Measurements from ENCODE around the gene SCAMP1. TPM values are rescaled to one million over a fixed set of nuclear protein-coding genes. Genes with fewer than 3 reads are reported as not detected.

Gene SCAMP1
- total RNA-seq, 1 experiment from 2014 or later = 43.8 TPM

DNA sequence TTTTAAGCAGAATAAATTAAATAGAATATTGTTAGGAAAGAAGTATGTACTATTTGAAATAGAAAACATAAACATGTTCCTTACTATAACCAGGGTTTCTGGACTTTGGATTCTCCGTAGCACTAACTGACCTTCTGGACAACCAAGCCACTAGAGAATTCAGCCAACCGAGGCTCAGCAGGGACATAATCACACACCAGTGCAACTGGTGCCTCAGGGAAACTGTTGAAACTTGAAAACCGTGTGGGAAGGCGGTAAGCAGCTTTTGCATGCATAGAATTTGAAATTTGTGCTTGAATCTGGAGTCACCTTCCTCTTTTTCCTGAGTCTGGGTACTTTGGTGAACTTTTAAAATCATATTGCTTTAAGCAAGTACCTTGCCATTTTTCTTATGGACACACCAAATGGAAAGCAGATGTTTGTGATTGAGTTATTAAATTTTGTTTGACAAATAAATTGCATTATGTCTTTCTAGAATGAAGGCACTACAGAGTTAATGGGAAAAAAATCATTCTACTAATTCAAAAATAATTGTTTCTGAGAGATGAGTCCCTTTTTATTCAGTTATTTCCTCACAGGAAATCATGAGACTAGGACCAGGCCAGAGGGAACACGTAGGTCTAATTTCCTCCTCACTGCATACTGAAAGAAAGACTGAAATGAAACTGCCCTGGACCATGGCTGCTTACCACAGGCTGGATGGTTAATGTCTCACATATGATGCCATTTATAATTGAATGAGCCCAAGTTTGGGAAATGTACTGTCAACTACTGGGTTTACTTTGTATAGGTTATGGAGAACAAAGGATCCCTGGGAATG, 20.6 kb upstream of the SCAMP1 start:
- Mint-ChIP-seq H3K4me3 (no peak overlapping the region), H3K27me3 (ENCODE audit: low read depth) (peaks cover 95% of the 10 kb centered on the region), H3K9me3 (peaks cover 30% of the 10 kb centered on the region), H3K27ac (no peak overlapping the region), H3K4me1 (peaks cover 9% of the 10 kb centered on the region), H3K36me3 (peaks cover 23% of the 10 kb centered on the region)
- no peak for ATAC-seq
- ChIA-PET POLR2A (no interaction called here), CTCF (interaction anchor here (0.6 kb wide), 1 partner anchor 77 kb away, joined by 3 read pairs; no protein-coding TSS in a partner anchor)
- TF ChIP-seq MXD4 (CRISPR knock-in tag; IDR thresholded peaks at IDR 0.05; ENCODE audit: borderline replicate concordance) (no peak), ZNF416 (CRISPR knock-in tag; IDR thresholded peaks at IDR 0.05) (no peak), TEAD1 (CRISPR knock-in tag; IDR thresholded peaks at IDR 0.05) (no peak), EMX1 (CRISPR knock-in tag; IDR thresholded peaks at IDR 0.05) (no peak), GTF2I (CRISPR knock-in tag; conservative IDR thresholded peaks at IDR 0.05) (no peak), NR1H2 (CRISPR knock-in tag; IDR thresholded peaks at IDR 0.05) (no peak), ZBTB21 (CRISPR knock-in tag; IDR thresholded peaks at IDR 0.05; ENCODE audit: borderline replicate concordance) (no peak)
- TF ChIP-seq, protein P1, sequence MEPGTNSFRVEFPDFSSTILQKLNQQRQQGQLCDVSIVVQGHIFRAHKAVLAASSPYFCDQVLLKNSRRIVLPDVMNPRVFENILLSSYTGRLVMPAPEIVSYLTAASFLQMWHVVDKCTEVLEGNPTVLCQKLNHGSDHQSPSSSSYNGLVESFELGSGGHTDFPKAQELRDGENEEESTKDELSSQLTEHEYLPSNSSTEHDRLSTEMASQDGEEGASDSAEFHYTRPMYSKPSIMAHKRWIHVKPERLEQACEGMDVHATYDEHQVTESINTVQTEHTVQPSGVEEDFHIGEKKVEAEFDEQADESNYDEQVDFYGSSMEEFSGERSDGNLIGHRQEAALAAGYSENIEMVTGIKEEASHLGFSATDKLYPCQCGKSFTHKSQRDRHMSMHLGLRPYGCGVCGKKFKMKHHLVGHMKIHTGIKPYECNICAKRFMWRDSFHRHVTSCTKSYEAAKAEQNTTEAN (CRISPR knock-in tag; IDR thresholded peaks at IDR 0.05) = no peak
- TF ChIP-seq, protein P2, sequence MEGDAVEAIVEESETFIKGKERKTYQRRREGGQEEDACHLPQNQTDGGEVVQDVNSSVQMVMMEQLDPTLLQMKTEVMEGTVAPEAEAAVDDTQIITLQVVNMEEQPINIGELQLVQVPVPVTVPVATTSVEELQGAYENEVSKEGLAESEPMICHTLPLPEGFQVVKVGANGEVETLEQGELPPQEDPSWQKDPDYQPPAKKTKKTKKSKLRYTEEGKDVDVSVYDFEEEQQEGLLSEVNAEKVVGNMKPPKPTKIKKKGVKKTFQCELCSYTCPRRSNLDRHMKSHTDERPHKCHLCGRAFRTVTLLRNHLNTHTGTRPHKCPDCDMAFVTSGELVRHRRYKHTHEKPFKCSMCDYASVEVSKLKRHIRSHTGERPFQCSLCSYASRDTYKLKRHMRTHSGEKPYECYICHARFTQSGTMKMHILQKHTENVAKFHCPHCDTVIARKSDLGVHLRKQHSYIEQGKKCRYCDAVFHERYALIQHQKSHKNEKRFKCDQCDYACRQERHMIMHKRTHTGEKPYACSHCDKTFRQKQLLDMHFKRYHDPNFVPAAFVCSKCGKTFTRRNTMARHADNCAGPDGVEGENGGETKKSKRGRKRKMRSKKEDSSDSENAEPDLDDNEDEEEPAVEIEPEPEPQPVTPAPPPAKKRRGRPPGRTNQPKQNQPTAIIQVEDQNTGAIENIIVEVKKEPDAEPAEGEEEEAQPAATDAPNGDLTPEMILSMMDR (IDR thresholded peaks at IDR 0.05) = no peak
- TF ChIP-seq, protein P3, sequence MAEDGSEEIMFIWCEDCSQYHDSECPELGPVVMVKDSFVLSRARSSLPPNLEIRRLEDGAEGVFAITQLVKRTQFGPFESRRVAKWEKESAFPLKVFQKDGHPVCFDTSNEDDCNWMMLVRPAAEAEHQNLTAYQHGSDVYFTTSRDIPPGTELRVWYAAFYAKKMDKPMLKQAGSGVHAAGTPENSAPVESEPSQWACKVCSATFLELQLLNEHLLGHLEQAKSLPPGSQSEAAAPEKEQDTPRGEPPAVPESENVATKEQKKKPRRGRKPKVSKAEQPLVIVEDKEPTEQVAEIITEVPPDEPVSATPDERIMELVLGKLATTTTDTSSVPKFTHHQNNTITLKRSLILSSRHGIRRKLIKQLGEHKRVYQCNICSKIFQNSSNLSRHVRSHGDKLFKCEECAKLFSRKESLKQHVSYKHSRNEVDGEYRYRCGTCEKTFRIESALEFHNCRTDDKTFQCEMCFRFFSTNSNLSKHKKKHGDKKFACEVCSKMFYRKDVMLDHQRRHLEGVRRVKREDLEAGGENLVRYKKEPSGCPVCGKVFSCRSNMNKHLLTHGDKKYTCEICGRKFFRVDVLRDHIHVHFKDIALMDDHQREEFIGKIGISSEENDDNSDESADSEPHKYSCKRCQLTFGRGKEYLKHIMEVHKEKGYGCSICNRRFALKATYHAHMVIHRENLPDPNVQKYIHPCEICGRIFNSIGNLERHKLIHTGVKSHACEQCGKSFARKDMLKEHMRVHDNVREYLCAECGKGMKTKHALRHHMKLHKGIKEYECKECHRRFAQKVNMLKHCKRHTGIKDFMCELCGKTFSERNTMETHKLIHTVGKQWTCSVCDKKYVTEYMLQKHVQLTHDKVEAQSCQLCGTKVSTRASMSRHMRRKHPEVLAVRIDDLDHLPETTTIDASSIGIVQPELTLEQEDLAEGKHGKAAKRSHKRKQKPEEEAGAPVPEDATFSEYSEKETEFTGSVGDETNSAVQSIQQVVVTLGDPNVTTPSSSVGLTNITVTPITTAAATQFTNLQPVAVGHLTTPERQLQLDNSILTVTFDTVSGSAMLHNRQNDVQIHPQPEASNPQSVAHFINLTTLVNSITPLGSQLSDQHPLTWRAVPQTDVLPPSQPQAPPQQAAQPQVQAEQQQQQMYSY (CRISPR knock-in tag; IDR thresholded peaks at IDR 0.05) = no peak
- TF ChIP-seq, protein P4, sequence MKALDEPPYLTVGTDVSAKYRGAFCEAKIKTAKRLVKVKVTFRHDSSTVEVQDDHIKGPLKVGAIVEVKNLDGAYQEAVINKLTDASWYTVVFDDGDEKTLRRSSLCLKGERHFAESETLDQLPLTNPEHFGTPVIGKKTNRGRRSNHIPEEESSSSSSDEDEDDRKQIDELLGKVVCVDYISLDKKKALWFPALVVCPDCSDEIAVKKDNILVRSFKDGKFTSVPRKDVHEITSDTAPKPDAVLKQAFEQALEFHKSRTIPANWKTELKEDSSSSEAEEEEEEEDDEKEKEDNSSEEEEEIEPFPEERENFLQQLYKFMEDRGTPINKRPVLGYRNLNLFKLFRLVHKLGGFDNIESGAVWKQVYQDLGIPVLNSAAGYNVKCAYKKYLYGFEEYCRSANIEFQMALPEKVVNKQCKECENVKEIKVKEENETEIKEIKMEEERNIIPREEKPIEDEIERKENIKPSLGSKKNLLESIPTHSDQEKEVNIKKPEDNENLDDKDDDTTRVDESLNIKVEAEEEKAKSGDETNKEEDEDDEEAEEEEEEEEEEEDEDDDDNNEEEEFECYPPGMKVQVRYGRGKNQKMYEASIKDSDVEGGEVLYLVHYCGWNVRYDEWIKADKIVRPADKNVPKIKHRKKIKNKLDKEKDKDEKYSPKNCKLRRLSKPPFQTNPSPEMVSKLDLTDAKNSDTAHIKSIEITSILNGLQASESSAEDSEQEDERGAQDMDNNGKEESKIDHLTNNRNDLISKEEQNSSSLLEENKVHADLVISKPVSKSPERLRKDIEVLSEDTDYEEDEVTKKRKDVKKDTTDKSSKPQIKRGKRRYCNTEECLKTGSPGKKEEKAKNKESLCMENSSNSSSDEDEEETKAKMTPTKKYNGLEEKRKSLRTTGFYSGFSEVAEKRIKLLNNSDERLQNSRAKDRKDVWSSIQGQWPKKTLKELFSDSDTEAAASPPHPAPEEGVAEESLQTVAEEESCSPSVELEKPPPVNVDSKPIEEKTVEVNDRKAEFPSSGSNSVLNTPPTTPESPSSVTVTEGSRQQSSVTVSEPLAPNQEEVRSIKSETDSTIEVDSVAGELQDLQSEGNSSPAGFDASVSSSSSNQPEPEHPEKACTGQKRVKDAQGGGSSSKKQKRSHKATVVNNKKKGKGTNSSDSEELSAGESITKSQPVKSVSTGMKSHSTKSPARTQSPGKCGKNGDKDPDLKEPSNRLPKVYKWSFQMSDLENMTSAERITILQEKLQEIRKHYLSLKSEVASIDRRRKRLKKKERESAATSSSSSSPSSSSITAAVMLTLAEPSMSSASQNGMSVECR (CRISPR knock-in tag; IDR thresholded peaks at IDR 0.05; ENCODE audit: borderline replicate concordance) = no peak
- TF ChIP-seq, protein P5, sequence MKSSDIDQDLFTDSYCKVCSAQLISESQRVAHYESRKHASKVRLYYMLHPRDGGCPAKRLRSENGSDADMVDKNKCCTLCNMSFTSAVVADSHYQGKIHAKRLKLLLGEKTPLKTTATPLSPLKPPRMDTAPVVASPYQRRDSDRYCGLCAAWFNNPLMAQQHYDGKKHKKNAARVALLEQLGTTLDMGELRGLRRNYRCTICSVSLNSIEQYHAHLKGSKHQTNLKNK (CRISPR knock-in tag; IDR thresholded peaks at IDR 0.05) = no peak
- TF ChIP-seq, protein P6, sequence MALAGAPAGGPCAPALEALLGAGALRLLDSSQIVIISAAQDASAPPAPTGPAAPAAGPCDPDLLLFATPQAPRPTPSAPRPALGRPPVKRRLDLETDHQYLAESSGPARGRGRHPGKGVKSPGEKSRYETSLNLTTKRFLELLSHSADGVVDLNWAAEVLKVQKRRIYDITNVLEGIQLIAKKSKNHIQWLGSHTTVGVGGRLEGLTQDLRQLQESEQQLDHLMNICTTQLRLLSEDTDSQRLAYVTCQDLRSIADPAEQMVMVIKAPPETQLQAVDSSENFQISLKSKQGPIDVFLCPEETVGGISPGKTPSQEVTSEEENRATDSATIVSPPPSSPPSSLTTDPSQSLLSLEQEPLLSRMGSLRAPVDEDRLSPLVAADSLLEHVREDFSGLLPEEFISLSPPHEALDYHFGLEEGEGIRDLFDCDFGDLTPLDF (CRISPR knock-in tag; IDR thresholded peaks at IDR 0.05) = no peak
- TF ChIP-seq, protein P7, sequence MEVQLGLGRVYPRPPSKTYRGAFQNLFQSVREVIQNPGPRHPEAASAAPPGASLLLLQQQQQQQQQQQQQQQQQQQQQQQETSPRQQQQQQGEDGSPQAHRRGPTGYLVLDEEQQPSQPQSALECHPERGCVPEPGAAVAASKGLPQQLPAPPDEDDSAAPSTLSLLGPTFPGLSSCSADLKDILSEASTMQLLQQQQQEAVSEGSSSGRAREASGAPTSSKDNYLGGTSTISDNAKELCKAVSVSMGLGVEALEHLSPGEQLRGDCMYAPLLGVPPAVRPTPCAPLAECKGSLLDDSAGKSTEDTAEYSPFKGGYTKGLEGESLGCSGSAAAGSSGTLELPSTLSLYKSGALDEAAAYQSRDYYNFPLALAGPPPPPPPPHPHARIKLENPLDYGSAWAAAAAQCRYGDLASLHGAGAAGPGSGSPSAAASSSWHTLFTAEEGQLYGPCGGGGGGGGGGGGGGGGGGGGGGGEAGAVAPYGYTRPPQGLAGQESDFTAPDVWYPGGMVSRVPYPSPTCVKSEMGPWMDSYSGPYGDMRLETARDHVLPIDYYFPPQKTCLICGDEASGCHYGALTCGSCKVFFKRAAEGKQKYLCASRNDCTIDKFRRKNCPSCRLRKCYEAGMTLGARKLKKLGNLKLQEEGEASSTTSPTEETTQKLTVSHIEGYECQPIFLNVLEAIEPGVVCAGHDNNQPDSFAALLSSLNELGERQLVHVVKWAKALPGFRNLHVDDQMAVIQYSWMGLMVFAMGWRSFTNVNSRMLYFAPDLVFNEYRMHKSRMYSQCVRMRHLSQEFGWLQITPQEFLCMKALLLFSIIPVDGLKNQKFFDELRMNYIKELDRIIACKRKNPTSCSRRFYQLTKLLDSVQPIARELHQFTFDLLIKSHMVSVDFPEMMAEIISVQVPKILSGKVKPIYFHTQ (CRISPR knock-in tag; IDR thresholded peaks at IDR 0.05) = no peak
- DNase-seq (ENCODE audit: low spot score) = no peak

Measured in WTC11 (cell line).